Activated T-cell treated with anti-CD3 and anti-CD28 coated beads, Interleukin-2, amount 50 U/mL, for 4 hours (primary cell): Measurements from ENCODE around the gene EFL1. TPM values are rescaled to one million over a fixed set of nuclear protein-coding genes. Genes with fewer than 3 reads are reported as not detected.

Experiments
- ATAC-seq, 2 donors: fragments of 200-7000 bp; cut with Tn5 transposase; one replicate each; pipeline ENCODE4 v1.10.0; 2021
- DNase-seq: peaks from one replicate; pipeline ENCODE4 v3.0.0-alpha.2; 2020
- H3K27me3 Mint-ChIP-seq: one replicate; pipeline ENCODE4 v1.8.0; 2021; ENCODE audit warnings: low read depth, mixed read lengths
- H3K36me3 Mint-ChIP-seq: one replicate; pipeline ENCODE4 v1.8.0; 2022; ENCODE audit warnings: mixed read lengths; ENCODE audit not compliant: insufficient read depth
- H3K4me1 Mint-ChIP-seq: one replicate; pipeline ENCODE4 v1.8.0; 2021; ENCODE audit warnings: low read depth, mixed read lengths
- H3K4me3 Mint-ChIP-seq: one replicate; pipeline ENCODE4 v1.8.0; 2021; ENCODE audit warnings: mild to moderate bottlenecking, moderate library complexity, mixed read lengths
- H3K9me3 Mint-ChIP-seq: one replicate; pipeline ENCODE4 v1.8.0; 2021; ENCODE audit warnings: mixed read lengths
- total RNA-seq, 3 donors: library from RNA; stranded (reverse); gene quantifications; one replicate each; pipeline ENCODE4 v1.2.1, GENCODE V29; 2021

Gene EFL1
- total RNA-seq, 3 donors from 2014 or later = 16.5 to 18.6 (median 16.8) TPM

GRCh38 chr15:82174471-82175235 lies 87.9 kb downstream of the EFL1 start:
- Mint-ChIP-seq H3K36me3 (peaks cover 4% of the 10 kb centered on the region), H3K4me1 (no peaks in the 10 kb centered on the region), H3K27me3 (no peaks in the 10 kb centered on the region), H3K4me3 (no peak overlapping the region), H3K9me3 (no peaks in the 10 kb centered on the region)
- no peak for ATAC-seq
- DNase-seq = no peak

GRCh38 chr15:82173108-82173507 lies 89.4 kb downstream of the EFL1 start:
- Mint-ChIP-seq H3K9me3 (no peaks in the 10 kb centered on the region), H3K4me3 (no peak overlapping the region), H3K36me3 (peaks cover 4% of the 10 kb centered on the region), H3K4me1 (no peaks in the 10 kb centered on the region), H3K27me3 (no peaks in the 10 kb centered on the region)
- no peak for ATAC-seq
- no peak for DNase-seq

GRCh38 chr15:82172506-82172905 lies 90.0 kb downstream of the EFL1 start:
- no peaks in the 10 kb centered on the region for H3K4me1 Mint-ChIP-seq
- ATAC-seq (no peak), DNase-seq (no peak)
- H3K4me3 Mint-ChIP-seq = no peak overlapping the region
- no peaks in the 10 kb centered on the region for H3K27me3 Mint-ChIP-seq
- H3K36me3 Mint-ChIP-seq = peaks cover 4% of the 10 kb centered on the region
- H3K9me3 Mint-ChIP-seq = no peaks in the 10 kb centered on the region

- Mint-ChIP-seq H3K4me3 (no peak overlapping the region), H3K27me3 (no peaks in the 10 kb centered on the region), H3K4me1 (peaks cover 5% of the 10 kb centered on the region), H3K9me3 (no peaks in the 10 kb centered on the region), H3K36me3 (peaks cover 10% of the 10 kb centered on the region)
- ATAC-seq = no peak
- DNase-seq = no peak
Observed at GRCh38 chr15:82168757-82169156, 93.8 kb downstream of the EFL1 start.

- H3K4me1 Mint-ChIP-seq = peaks cover 5% of the 10 kb centered on the region
- DNase-seq = no peak
- H3K27me3 Mint-ChIP-seq = no peaks in the 10 kb centered on the region
- no peak overlapping the region for H3K4me3 Mint-ChIP-seq
- ATAC-seq = no peak
- H3K36me3 Mint-ChIP-seq = peaks cover 10% of the 10 kb centered on the region
- H3K9me3 Mint-ChIP-seq = no peaks in the 10 kb centered on the region
Observed at GRCh38 chr15:82168296-82168695, 94.2 kb downstream of the EFL1 start.

- ATAC-seq (no peak), DNase-seq (no peak)
Observed at GRCh38 chr15:82165948-82166376, 96.6 kb downstream of the EFL1 start.

GRCh38 chr15:82159922-82160321 lies 102.6 kb downstream of the EFL1 start:
- Mint-ChIP-seq H3K4me1 (no peaks in the 10 kb centered on the region), H3K4me3 (no peak overlapping the region), H3K27me3 (no peaks in the 10 kb centered on the region), H3K9me3 (no peaks in the 10 kb centered on the region), H3K36me3 (peaks cover 37% of the 10 kb centered on the region)
- ATAC-seq (no peak), DNase-seq (no peak)

More at GRCh38 chr15:82165948-82166376, 96.6 kb downstream of the EFL1 start:
- peaks cover 24% of the 10 kb centered on the region for H3K36me3 Mint-ChIP-seq
- no peak overlapping the region for H3K4me3 Mint-ChIP-seq
- no peaks in the 10 kb centered on the region for H3K27me3 Mint-ChIP-seq
- H3K9me3 Mint-ChIP-seq = no peaks in the 10 kb centered on the region
- peaks cover 5% of the 10 kb centered on the region for H3K4me1 Mint-ChIP-seq

- Mint-ChIP-seq H3K9me3 (no peaks in the 10 kb centered on the region), H3K27me3 (no peaks in the 10 kb centered on the region), H3K4me1 (no peaks in the 10 kb centered on the region), H3K36me3 (peaks cover 34% of the 10 kb centered on the region), H3K4me3 (no peak overlapping the region)
- DNase-seq (no peak), ATAC-seq (no peak)
Observed at GRCh38 chr15:82158811-82159210, 103.7 kb downstream of the EFL1 start.

- H3K4me3 Mint-ChIP-seq = no peak overlapping the region
- no peak for ATAC-seq
- H3K27me3 Mint-ChIP-seq = no peaks in the 10 kb centered on the region
- H3K9me3 Mint-ChIP-seq = no peaks in the 10 kb centered on the region
- no peak for DNase-seq
- H3K36me3 Mint-ChIP-seq = peaks cover 24% of the 10 kb centered on the region
- H3K4me1 Mint-ChIP-seq = no peaks in the 10 kb centered on the region
Observed at GRCh38 chr15:82150645-82151044, 111.9 kb downstream of the EFL1 start.

- no peaks in the 10 kb centered on the region for H3K9me3 Mint-ChIP-seq
Observed at GRCh38 chr15:82146990-82147461, 115.5 kb downstream of the EFL1 start.

GRCh38 chr15:82146576-82146975 lies 116.0 kb downstream of the EFL1 start:
- no peaks in the 10 kb centered on the region for H3K4me1 Mint-ChIP-seq

More at GRCh38 chr15:82146990-82147461, 115.5 kb downstream of the EFL1 start:
- no peak for ATAC-seq
- Mint-ChIP-seq H3K27me3 (no peaks in the 10 kb centered on the region), H3K4me3 (no peak overlapping the region), H3K4me1 (no peaks in the 10 kb centered on the region), H3K36me3 (peaks cover 24% of the 10 kb centered on the region)
- DNase-seq = no peak

GRCh38 chr15:82143390-82144385 lies 118.8 kb downstream of the EFL1 start:
- Mint-ChIP-seq H3K4me3 (no peak overlapping the region), H3K36me3 (peaks cover 7% of the 10 kb centered on the region), H3K9me3 (no peaks in the 10 kb centered on the region), H3K4me1 (peaks cover 7% of the 10 kb centered on the region), H3K27me3 (no peaks in the 10 kb centered on the region)
- no peak for ATAC-seq
- DNase-seq = no peak

More at GRCh38 chr15:82146576-82146975, 116.0 kb downstream of the EFL1 start:
- H3K36me3 Mint-ChIP-seq = peaks cover 19% of the 10 kb centered on the region
- no peak for ATAC-seq
- DNase-seq = no peak
- H3K27me3 Mint-ChIP-seq = no peaks in the 10 kb centered on the region
- H3K9me3 Mint-ChIP-seq = no peaks in the 10 kb centered on the region
- H3K4me3 Mint-ChIP-seq = no peak overlapping the region

- no peak for ATAC-seq
- Mint-ChIP-seq H3K4me3 (no peak overlapping the region), H3K36me3 (peaks cover 19% of the 10 kb centered on the region), H3K9me3 (no peaks in the 10 kb centered on the region), H3K4me1 (peaks cover 7% of the 10 kb centered on the region), H3K27me3 (no peaks in the 10 kb centered on the region)
- DNase-seq = no peak
Observed at GRCh38 chr15:82140886-82141285, 121.6 kb downstream of the EFL1 start.

- Mint-ChIP-seq H3K4me1 (peaks cover 7% of the 10 kb centered on the region), H3K36me3 (peaks cover 23% of the 10 kb centered on the region), H3K4me3 (no peak overlapping the region), H3K9me3 (no peaks in the 10 kb centered on the region), H3K27me3 (no peaks in the 10 kb centered on the region)
- DNase-seq (no peak), ATAC-seq (no peak)
Observed at GRCh38 chr15:82139823-82140268, 122.7 kb downstream of the EFL1 start.
